A673 (cell line): ENCODE results near the gene SPEM3.

ENCODE experiments used
- CTCF ChIP-seq: fragments of 300-800, 200-600 bp; sonication (generic); conservative IDR thresholded peaks from 2 replicates; pipeline ENCODE4 v1.5.1; 2017; ENCODE audit warnings: low read depth, mild to moderate bottlenecking, antibody characterized with exemption, low read length, moderate library complexity, mixed read lengths
- EZH2 ChIP-seq: fragments of 200-600 bp; sonication (generic); IDR thresholded peaks from 2 replicates; pipeline ENCODE4 v1.6.1; 2017; ENCODE audit warnings: borderline replicate concordance, low read depth, mild to moderate bottlenecking, mixed read lengths, antibody characterized with exemption, low read length; ENCODE audit not compliant: poor library complexity, severe bottlenecking

- TF ChIP-seq CTCF (no peak), EZH2 (no peak)
Measured at GRCh38 chr17:7413346-7413985, 15.2 kb upstream of the SPEM3 start.
